IMR-90 (cell line): Measurements from ENCODE around the gene TMPRSS3. TPM values are rescaled to one million over a fixed set of nuclear protein-coding genes. Genes with fewer than 3 reads are reported as not detected.

Source experiments
- ATAC-seq: fragments of 200-7000 bp; cut with Tn5 transposase; 2 replicates; pipeline ENCODE4 v1.9.1; 2020; ENCODE audit warnings: low read depth, mild to moderate bottlenecking, moderate library complexity
- BruUV-seq: library from RNA; stranded (reverse); fragments of 400-500 nt; replicated peaks from 2 replicates; lab custom pipeline; 2021; lab: Mats Ljungman, UMichigan
- CTCF ChIA-PET: fragments of 300-600 bp; formaldehyde crosslinking; extraction: SDS; loops from one replicate; lab custom pipeline; 2021; ENCODE audit warnings: antibody characterized with exemption; lab: Yijun Ruan, JAX
- POLR2A ChIA-PET: fragments of 300-600 bp; sonication (Branson Sonifier 250); formaldehyde crosslinking; loops from one replicate; lab custom pipeline; 2022; ENCODE audit warnings: antibody characterized with exemption; ENCODE audit not compliant: unreplicated experiment; lab: Charles Lee
- DNase-seq: peaks from one replicate; pipeline ENCODE4 v3.0.0; 2013
- H2AFZ ChIP-seq: replicated peaks from 2 replicates; pipeline ENCODE3; 2013; ENCODE audit warnings: low read length, mild to moderate bottlenecking; ENCODE audit not compliant: poor library complexity
- H2AK5ac ChIP-seq: 2 replicates; pipeline ENCODE4 v1.6.1; 2013; ENCODE audit warnings: low read depth, low read length, inconsistent platforms
- H2AK9ac ChIP-seq: replicated peaks from 2 replicates; pipeline ENCODE3; 2013; ENCODE audit warnings: mild to moderate bottlenecking, low read depth, low read length, moderate library complexity; ENCODE audit not compliant: poor library complexity
- H2BK120ac ChIP-seq: 2 replicates; pipeline ENCODE4 v1.6.1; 2013; ENCODE audit warnings: low read depth, low read length, inconsistent platforms
- H2BK15ac ChIP-seq: 3 replicates; pipeline ENCODE4 v1.6.1; 2013; ENCODE audit warnings: low read depth, low read length, inconsistent platforms
- H2BK20ac ChIP-seq: 2 replicates; pipeline ENCODE4 v1.6.1; 2013; ENCODE audit warnings: low read depth, mild to moderate bottlenecking, inconsistent platforms, low read length, moderate library complexity
- H2BK5ac ChIP-seq: 2 replicates; pipeline ENCODE4 v1.6.1; 2013; ENCODE audit warnings: mild to moderate bottlenecking, low read depth, low read length, inconsistent platforms; ENCODE audit not compliant: poor library complexity, severe bottlenecking
- H3K14ac ChIP-seq: replicated peaks from 2 replicates; pipeline ENCODE4 v1.6.1; 2013; ENCODE audit warnings: low read depth, low read length, inconsistent platforms
- H3K18ac ChIP-seq: 2 replicates; pipeline ENCODE4 v1.6.1; 2013; ENCODE audit warnings: low read depth, low read length, control low read depth
- H3K23ac ChIP-seq: 2 replicates; pipeline ENCODE4 v1.6.1; 2013; ENCODE audit warnings: low read depth, low read length, inconsistent platforms
- H3K27ac ChIP-seq: 2 replicates; pipeline ENCODE4 v1.5.1; 2013; ENCODE audit warnings: mild to moderate bottlenecking, control low read depth, low read length; ENCODE audit not compliant: insufficient read depth
- H3K27me3 ChIP-seq: 2 replicates; pipeline ENCODE4 v1.6.1; 2013; ENCODE audit warnings: low read length; ENCODE audit not compliant: control insufficient read depth, insufficient read depth
- H3K36me3 ChIP-seq: 2 replicates; pipeline ENCODE4 v1.6.1; 2013; ENCODE audit warnings: low read length, mixed read lengths; ENCODE audit not compliant: control insufficient read depth, insufficient read depth
- H3K4ac ChIP-seq: 2 replicates; pipeline ENCODE4 v1.6.1; 2013; ENCODE audit warnings: low read depth, low read length, inconsistent platforms
- H3K4me1 ChIP-seq: 2 replicates; pipeline ENCODE4 v1.6.1; 2013; ENCODE audit warnings: low read length, mixed read lengths; ENCODE audit not compliant: control insufficient read depth, insufficient read depth
- H3K4me2 ChIP-seq: 2 replicates; pipeline ENCODE4 v1.6.1; 2013; ENCODE audit warnings: low read depth, mild to moderate bottlenecking, control low read depth, low read length, moderate library complexity
- H3K4me3 ChIP-seq: 2 replicates; pipeline ENCODE4 v1.5.1; 2013; ENCODE audit warnings: low read depth, mild to moderate bottlenecking, control low read depth, low read length, moderate library complexity; ENCODE audit not compliant: insufficient read depth
- H3K56ac ChIP-seq: 2 replicates; pipeline ENCODE4 v1.6.1; 2013; ENCODE audit warnings: low read length, inconsistent platforms; ENCODE audit not compliant: insufficient read depth; ENCODE audit errors: extremely low read depth
- H3K79me1 ChIP-seq, 2 experiments: 2 replicates each; pipeline ENCODE4 v1.6.1; 2013; ENCODE audit warnings: low read length in 2 of 2, inconsistent platforms in 1 of 2, low read depth in 1 of 2
- H3K9ac ChIP-seq: 2 replicates; pipeline ENCODE4 v1.6.1; 2013; ENCODE audit warnings: low read depth, low read length, control low read depth
- H3K9me1 ChIP-seq: 2 replicates; pipeline ENCODE4 v1.6.1; 2013; ENCODE audit warnings: low read length, inconsistent platforms; ENCODE audit not compliant: insufficient read depth
- H3K9me3 ChIP-seq: 2 replicates; pipeline ENCODE4 v1.6.1; 2013; ENCODE audit warnings: low read length; ENCODE audit not compliant: control insufficient read depth, insufficient read depth
- H4K20me1 ChIP-seq: 2 replicates; pipeline ENCODE4 v1.6.1; 2013; ENCODE audit warnings: low read length, inconsistent platforms; ENCODE audit not compliant: insufficient read depth
- H4K5ac ChIP-seq: 2 replicates; pipeline ENCODE4 v1.6.1; 2013; ENCODE audit warnings: mild to moderate bottlenecking, low read depth, low read length, control low read depth
- H4K8ac ChIP-seq, 2 experiments: 2 replicates each; pipeline ENCODE4 v1.6.1; 2013; ENCODE audit warnings: low read depth in 2 of 2, low read length in 2 of 2, control low read depth in 1 of 2, inconsistent platforms in 1 of 2
- H4K91ac ChIP-seq: 2 replicates; pipeline ENCODE4 v1.6.1; 2013; ENCODE audit warnings: low read depth, low read length, inconsistent platforms; ENCODE audit not compliant: insufficient read depth
- BHLHE40 ChIP-seq: fragments of 150-350 bp; IDR thresholded peaks from 2 replicates; pipeline ENCODE4 v1.6.1; 2016; ENCODE audit warnings: mild to moderate bottlenecking, low read depth, low read length
- CEBPB ChIP-seq: IDR thresholded peaks from 2 replicates; pipeline ENCODE4 v1.6.1; 2012; ENCODE audit warnings: low read depth, low read length, improper control_type of control experiment
- CHD1 ChIP-seq: IDR thresholded peaks from 2 replicates; pipeline ENCODE4 v1.6.1; 2012; ENCODE audit warnings: low read depth, low read length, improper control_type of control experiment
- CTCF ChIP-seq: conservative IDR thresholded peaks from 2 replicates; pipeline ENCODE4 v1.5.1; 2012; ENCODE audit warnings: mild to moderate bottlenecking, low read depth, low read length, improper control_type of control experiment
- ELK1 ChIP-seq: fragments of 150-350 bp; IDR thresholded peaks from 2 replicates; pipeline ENCODE4 v1.6.1; 2016; ENCODE audit warnings: low read depth, mild to moderate bottlenecking, low read length, moderate library complexity, borderline replicate concordance
- MAFK ChIP-seq: IDR thresholded peaks from 2 replicates; pipeline ENCODE4 v1.6.1; 2012; ENCODE audit warnings: low read depth, low read length, improper control_type of control experiment
- MAZ ChIP-seq: IDR thresholded peaks from 2 replicates; pipeline ENCODE4 v1.6.1; 2012; ENCODE audit warnings: low read depth, mild to moderate bottlenecking, low read length, improper control_type of control experiment, moderate library complexity, borderline replicate concordance
- MXI1 ChIP-seq: IDR thresholded peaks from 2 replicates; pipeline ENCODE4 v1.6.1; 2012; ENCODE audit warnings: low read depth, mild to moderate bottlenecking, low read length, moderate library complexity, borderline replicate concordance
- NFE2L2 ChIP-seq: fragments of 150-350 bp; IDR thresholded peaks from 2 replicates; pipeline ENCODE4 v1.6.1; 2016; ENCODE audit warnings: low read depth, mild to moderate bottlenecking, low read length
- POLR2A ChIP-seq: IDR thresholded peaks from 2 replicates; pipeline ENCODE4 v1.6.1; 2012; ENCODE audit warnings: mild to moderate bottlenecking, low read depth, low read length
- RCOR1 ChIP-seq: IDR thresholded peaks from 2 replicates; pipeline ENCODE4 v1.6.1; 2012; ENCODE audit warnings: mild to moderate bottlenecking, low read length, improper control_type of control experiment; ENCODE audit not compliant: insufficient replicate concordance
- RFX5 ChIP-seq: IDR thresholded peaks from 2 replicates; pipeline ENCODE4 v1.8.0; 2012; ENCODE audit warnings: low read depth, mild to moderate bottlenecking, low read length, moderate library complexity
- SMC3 ChIP-seq: fragments of 150-350 bp; IDR thresholded peaks from 2 replicates; pipeline ENCODE4 v1.6.1; 2016; ENCODE audit warnings: low read depth, mild to moderate bottlenecking, antibody characterized with exemption, low read length, moderate library complexity
- WGBS, 2 experiments: methylation state at CpG; one replicate each; pipeline versions ENCODE4 v1.1.5 to v1.1.7; 2013; ENCODE audit warnings: missing lambda C conversion rate in 2 of 2; ENCODE audit not compliant: insufficient read length in 1 of 2; ENCODE audit errors: extremely low coverage in 2 of 2; 5-methylcytosine and 5-hydroxymethylcytosine counted together
- dilution Hi-C: fragments of 300-500 bp; cut with HindIII; formaldehyde crosslinking; loops from one replicate; pipeline ENCODE4 v1.14.3; 2018; ENCODE audit warnings: low sequenced_read_pairs; ENCODE audit not compliant: unreplicated experiment
- in situ Hi-C: fragments of 300-500 bp; cut with MboI; formaldehyde crosslinking; loops from 3 replicates; pipeline ENCODE4 v1.14.3; 2019; ENCODE audit warnings: low sequenced_read_pairs, inconsistent platforms, mixed read lengths
- intact Hi-C: fragments of 100-400 bp; cut with micrococcal nuclease; formaldehyde crosslinking; loops from 2 replicates; pipeline ENCODE4 v1.10.0; 2022
- polyA plus RNA-seq, 3 experiments: library from polyadenylated mRNA; depleted of rRNA; stranded (reverse); fragments of >200 nt; gene quantifications; 2 replicates each; pipeline ENCODE4 v1.2.3, GENCODE V29; 2012; ENCODE audit warnings: low replicate concordance in 1 of 3
- total RNA-seq: library from RNA; depleted of rRNA; stranded (reverse); fragments of >200 nt; gene quantifications from 2 replicates; pipeline ENCODE4 v1.2.3, GENCODE V29; 2012

The TMPRSS3 gene
- total and polyA plus RNA-seq, 2 of the 4 experiments (the other 2 are of a cell fraction), result not detected

GRCh38 chr21:42362700-42363099 lies 33.2 kb downstream of the TMPRSS3 start:
- Histone ChIP-seq H4K20me1 (no peaks in the 10 kb centered on the region), H3K14ac (no peak overlapping the region), H3K79me1 (no peaks in the 10 kb centered on the region), H2BK120ac (no peak overlapping the region), H2BK15ac (no peak overlapping the region), H2BK20ac (no peak overlapping the region), H4K8ac (no peak overlapping the region), H2AFZ (no peak overlapping the region), H3K4ac (no peak overlapping the region), H3K4me3 (no peak overlapping the region), H3K27me3 (peaks cover 17% of the 10 kb centered on the region), H2BK5ac (no peak overlapping the region), H3K18ac (no peak overlapping the region), H2AK9ac (no peak overlapping the region), H3K9me3 (no peaks in the 10 kb centered on the region), H3K9me1 (no peaks in the 10 kb centered on the region), H3K4me2 (no peak overlapping the region), H3K23ac (no peak overlapping the region), H3K27ac (no peak overlapping the region), H4K91ac (no peak overlapping the region), H2AK5ac (no peak overlapping the region), H4K5ac (no peak overlapping the region), H3K9ac (no peak overlapping the region), H3K4me1 (no peaks in the 10 kb centered on the region), H3K56ac (no peak overlapping the region), H3K36me3 (no peaks in the 10 kb centered on the region)
- intact Hi-C loops, result no loop called here
- POLR2A ChIA-PET, result no interaction called here
- CTCF ChIA-PET, result no interaction called here
- TF ChIP-seq BHLHE40 (no peak), MAFK (no peak), SMC3 (no peak), CHD1 (no peak), POLR2A (no peak), CTCF (no peak), MXI1 (no peak), RFX5 (no peak), NFE2L2 (no peak), ELK1 (no peak), MAZ (no peak), CEBPB (no peak), RCOR1 (no peak)
- ATAC-seq, result no peak
- in situ Hi-C loops, result no loop called here
- dilution Hi-C loops, result no loop called here
- no CpG with 5 or more reads among the region's 9 CpGs for WGBS, 2 experiments
- no TSS peak for BruUV-seq
- DNase-seq, result no peak
